ENCODE data around the gene PFKP.

GRCh38 chr10:3133948-3134347 is 66.6 kb downstream of the PFKP start:
- TF ChIP-seq REST (IDR thresholded peaks at IDR 0.05; ENCODE audit: insufficient read depth in 1 of 2, low read depth in 2 of 2, low read length in 1 of 2) (no peak), POLR2AphosphoS5 (IDR thresholded peaks at IDR 0.05; ENCODE audit: low read depth, low read length) (no peak), CTCF (IDR thresholded peaks at IDR 0.05) (no peak), SIN3A (IDR thresholded peaks at IDR 0.05; ENCODE audit: borderline replicate concordance, insufficient read depth, low read depth, low read length) (no peak)
